ENCODE results near the gene IGFLR1. TPM values are rescaled to one million over a fixed set of nuclear protein-coding genes. Genes with fewer than 3 reads are reported as not detected.
A peak's percentile ranks its signal among the peaks of the same experiment; 100 is the strongest.
"Not testable (repeated sequence)": the region's sequence is repeated elsewhere in the genome, so short reads cannot be mapped to it uniquely, and the experiment has no call there.

IGFLR1 gene
- polyA plus RNA-seq, 4 donors = 2.6 to 4.3 (median 3.1) TPM

DNA sequence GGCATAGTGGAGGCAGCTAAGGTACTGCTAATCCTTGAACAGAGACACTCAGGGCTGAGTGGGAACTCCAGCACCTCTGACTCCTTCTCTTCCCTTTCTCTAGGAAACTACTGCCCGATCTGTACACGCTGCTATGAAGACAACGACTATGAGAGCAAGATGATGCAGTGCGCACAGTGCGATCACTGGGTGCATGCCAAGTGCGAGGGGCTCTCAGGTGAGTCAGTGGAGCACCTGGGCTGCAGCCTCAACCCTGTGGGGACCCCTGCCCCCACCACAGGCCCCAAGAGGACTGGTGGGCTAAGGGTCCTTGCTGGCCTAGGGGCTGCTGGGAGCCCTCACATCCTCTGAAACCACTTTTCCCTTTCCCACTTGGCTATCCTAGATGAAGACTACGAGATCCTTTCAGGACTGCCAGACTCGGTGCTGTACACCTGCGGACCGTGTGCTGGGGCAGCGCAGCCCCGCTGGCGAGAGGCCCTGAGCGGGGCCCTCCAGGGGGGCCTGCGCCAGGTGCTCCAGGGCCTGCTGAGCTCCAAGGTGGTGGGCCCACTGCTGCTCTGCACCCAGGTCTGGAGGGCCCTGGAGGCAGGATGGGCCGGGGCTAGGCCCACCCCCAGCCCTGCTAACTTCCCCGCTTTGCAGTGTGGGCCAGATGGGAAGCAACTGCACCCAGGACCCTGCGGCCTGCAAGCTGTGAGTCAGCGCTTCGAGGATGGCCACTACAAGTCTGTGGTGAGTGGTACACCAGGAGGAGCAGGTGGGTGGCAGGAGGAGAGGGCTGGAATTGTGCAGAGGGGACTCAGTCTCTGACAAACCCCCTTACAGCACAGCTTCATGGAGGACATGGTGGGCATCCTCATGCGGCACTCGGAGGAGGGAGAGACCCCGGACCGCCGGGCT lies 14.9 kb downstream of the IGFLR1 start:
- no peak for DNase-seq (ENCODE audit: low read depth in 4 of 4, low spot score in 3 of 4)

DNA sequence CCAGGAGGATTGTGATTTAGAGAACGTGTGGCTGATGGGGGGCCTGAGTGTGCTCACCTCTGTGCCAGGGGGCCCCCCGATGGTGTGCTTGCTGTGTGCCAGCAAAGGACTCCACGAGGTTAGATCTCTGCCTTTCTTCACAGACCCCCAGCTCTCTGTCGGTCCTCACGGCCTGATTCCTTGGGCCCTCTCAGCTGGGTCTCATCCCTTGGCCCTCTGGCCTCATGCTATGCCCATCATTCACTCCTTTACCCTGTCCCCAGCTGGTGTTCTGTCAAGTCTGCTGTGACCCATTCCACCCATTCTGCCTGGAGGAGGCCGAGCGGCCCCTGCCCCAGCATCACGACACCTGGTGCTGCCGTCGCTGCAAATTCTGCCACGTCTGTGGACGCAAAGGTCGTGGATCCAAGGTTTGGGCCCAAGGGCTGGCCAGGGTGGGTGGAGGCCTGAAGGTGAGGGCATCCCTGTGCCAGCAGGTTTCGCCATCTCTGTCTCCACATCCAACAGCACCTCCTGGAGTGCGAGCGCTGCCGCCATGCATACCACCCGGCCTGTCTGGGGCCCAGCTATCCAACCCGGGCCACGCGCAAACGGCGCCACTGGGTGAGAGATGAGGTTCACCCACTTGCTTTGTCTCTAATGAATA lies 16.9 kb downstream of the IGFLR1 start:
- DNase-seq (ENCODE audit: low read depth in 4 of 4, low spot score in 3 of 4) = no peak

DNA sequence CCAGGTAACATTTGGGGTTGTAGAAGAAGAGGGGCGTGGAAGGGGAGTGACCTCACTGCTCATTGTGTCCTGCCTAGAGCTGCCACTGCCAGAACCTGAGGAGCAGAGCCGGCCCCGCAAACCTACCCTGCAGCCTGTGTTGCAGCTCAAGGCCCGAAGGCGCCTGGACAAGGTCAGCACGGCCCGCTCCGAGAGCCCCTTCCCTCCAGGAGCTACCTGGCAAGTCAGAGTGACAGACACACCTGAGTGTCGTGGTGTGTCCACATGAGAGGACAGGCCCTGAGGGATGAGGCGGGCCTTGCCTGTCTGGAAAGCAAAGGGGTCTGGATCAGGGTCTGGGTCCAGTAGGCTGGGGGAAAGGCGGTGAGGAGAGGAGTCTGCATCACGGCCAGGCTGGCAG lies 17.7 kb downstream of the IGFLR1 start:
- no peak for DNase-seq (ENCODE audit: low read depth in 4 of 4, low spot score in 3 of 4)

DNA sequence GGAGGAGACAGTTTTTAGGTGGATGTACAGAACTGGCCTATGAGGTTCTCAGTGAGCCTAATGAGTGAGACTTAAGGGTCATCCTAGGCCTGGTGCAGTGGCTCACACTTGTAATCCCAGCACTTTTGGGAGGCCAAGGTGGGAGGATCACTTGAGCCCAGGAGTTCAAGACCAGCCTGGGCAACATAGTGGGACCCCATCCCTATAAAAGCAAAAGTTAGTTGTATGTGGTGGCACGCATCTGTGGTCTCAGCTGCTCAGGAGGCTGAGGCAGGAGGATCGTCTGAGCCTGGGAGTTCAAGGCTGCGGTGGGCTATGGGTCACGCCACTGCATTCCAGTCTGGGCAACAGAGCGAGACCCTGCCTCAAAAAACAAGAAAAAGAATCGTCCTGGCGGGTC lies 18.1 kb downstream of the IGFLR1 start:
- not testable (repeated sequence) for DNase-seq (ENCODE audit: low read depth in 4 of 4, low spot score in 3 of 4)

DNA sequence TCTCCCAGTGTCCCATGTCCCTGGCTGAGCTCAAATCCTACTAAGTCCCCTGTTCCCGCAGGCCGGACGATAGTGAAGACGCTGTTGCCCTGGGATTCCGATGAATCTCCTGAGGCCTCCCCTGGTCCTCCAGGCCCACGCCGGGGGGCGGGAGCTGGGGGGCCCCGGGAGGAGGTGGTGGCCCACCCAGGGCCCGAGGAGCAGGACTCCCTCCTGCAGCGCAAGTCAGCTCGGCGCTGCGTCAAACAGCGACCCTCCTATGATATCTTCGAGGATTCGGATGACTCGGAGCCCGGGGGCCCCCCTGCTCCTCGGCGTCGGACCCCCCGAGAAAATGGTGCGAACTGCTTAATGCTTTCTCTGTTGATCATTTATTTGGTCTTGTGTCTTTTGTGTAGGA lies 18.6 kb downstream of the IGFLR1 start:
- DNase-seq (ENCODE audit: low read depth in 4 of 4, low spot score in 3 of 4) = no peak

DNA sequence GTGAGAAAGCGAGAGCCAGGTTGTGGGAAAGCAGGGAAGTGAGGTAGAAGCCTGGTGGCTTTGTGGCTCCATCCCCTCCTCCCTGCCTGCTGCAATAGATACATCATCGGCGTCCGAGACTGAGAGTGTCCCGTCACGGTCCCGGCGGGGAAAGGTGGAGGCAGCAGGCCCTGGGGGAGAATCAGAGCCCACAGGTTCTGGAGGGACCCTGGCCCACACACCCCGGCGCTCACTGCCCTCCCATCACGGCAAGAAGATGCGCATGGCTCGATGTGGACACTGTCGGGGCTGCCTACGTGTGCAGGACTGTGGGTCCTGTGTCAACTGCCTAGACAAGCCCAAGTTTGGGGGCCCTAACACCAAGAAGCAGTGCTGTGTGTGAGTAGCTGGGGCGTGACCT lies 19.4 kb downstream of the IGFLR1 start:
- DNase-seq (ENCODE audit: low read depth in 4 of 4, low spot score in 3 of 4) = no peak

DNA sequence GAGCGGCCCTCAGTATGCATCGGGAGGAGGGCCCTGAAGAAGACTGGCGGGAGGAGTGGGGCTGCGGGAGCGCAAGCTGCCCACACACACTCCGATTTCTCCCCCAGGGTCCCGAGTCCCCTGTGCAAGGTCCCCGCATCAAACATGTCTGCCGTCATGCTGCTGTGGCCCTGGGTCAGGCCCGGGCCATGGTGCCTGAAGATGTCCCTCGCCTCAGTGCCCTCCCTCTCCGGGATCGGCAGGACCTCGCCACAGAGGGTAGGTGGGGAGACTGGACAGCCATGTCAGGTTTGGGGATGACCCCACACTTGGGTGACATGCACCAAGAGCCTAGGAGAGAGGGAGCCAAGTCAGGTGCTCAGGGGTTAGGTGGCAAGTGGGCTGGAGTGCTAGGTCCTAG lies 19.8 kb downstream of the IGFLR1 start:
- DNase-seq (ENCODE audit: low read depth in 4 of 4, low spot score in 3 of 4) = no peak

DNA sequence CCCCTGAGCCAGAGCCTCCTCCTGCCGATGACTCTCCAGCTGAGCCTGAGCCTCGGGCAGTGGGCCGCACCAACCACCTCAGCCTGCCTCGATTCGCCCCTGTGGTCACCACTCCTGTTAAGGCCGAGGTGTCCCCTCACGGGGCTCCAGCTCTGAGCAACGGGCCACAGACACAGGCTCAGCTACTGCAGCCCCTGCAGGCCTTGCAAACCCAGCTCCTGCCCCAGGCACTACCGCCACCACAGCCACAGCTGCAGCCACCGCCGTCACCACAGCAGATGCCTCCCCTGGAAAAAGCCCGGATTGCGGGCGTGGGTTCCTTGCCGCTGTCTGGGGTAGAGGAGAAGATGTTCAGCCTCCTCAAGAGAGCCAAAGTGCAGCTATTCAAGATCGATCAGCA lies 20.9 kb downstream of the IGFLR1 start:
- DNase-seq (ENCODE audit: low read depth in 4 of 4, low spot score in 3 of 4) = no peak

DNA sequence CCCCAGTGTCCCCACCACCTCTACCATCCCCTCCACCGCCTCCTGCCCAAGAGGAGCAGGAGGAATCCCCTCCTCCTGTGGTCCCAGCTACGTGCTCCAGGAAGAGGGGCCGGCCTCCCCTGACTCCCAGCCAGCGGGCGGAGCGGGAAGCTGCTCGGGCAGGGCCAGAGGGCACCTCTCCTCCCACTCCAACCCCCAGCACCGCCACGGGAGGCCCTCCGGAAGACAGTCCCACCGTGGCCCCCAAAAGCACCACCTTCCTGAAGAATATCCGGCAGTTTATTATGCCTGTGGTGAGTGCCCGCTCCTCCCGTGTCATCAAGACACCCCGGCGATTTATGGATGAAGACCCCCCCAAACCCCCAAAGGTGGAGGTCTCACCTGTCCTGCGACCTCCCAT lies 21.6 kb downstream of the IGFLR1 start:
- no peak for DNase-seq (ENCODE audit: low read depth in 4 of 4, low spot score in 3 of 4)

DNA sequence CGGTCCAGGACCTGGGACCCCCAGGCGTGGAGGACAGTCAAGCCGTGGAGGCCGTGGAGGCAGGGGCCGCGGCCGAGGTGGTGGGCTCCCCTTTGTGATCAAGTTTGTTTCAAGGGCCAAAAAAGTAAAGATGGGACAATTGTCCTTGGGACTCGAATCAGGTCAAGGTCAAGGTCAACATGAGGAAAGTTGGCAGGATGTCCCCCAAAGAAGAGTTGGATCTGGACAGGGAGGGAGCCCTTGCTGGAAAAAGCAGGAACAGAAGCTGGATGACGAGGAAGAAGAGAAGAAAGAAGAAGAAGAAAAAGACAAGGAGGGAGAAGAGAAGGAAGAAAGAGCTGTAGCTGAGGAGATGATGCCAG lies 22.1 kb downstream of the IGFLR1 start:
- no peak for DNase-seq (ENCODE audit: low read depth in 4 of 4, low spot score in 3 of 4)

DNA sequence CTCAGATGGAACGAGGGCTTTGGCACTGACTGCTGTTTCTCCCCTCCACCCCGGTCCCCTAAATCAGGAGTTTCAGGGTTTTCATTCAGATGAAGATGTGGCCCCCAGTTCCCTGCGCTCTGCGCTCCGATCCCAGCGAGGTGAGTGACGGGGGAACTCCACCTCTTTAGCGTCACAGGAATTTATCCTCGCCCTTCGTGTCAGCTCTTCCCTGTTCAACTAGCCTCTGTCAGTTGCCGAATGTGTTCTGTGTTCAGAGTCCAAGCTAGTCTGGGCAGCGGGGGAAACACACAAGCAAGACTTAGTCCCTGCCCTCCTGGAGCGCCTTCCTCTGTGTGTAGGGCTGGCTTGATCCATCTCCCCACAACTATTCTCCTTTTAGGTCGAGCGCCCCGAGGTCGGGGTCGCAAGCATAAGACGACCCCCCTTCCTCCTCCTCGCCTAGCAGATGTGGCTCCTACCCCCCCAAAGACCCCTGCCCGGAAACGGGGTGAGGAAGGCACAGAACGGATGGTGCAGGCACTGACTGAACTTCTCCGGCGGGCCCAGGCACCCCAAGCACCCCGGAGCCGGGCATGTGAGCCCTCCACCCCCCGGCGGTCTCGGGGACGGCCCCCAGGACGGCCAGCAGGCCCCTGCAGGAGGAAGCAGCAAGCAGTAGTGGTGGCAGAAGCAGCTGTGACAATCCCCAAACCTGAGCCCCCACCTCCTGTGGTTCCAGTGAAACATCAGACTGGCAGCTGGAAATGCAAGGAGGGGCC lies 22.7 kb downstream of the IGFLR1 start:
- no peak for DNase-seq (ENCODE audit: low read depth in 4 of 4, low spot score in 3 of 4)

DNA sequence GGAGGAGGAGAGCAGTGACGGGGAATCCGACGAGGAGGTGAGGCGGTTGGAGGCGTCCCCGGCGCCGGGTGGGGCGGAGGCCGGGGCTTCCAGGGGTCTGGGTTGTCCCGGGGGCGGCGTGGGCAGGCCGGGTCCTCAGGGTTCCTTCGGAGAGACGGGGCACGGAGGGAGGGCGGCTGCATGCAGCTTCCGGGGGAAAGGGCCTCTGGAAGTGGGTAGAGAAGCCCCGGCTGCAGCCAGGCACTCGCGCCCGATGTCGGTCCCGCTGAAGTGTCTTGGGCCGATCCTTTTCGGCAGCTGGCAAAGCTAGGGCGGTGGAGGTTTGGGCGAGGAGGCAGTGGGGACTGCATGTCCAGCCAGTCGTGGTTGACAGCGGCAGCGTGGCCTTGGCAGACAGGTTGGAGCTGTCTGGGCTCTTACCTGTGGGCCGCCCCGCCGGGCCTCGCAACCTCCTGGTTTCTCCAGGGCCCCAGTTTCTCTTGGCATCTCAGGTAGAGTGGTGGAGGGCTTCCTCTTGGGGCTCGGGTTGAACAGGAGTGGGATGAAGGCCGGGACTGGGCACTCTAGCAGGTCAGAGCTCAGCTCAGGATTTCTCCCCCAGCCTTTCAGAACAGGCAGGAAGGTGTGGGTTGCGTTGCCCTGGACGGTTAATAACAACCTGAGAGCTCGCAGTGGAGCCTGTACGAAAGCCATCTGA lies 23.8 kb downstream of the IGFLR1 start:
- DNase-seq (ENCODE audit: low read depth in 4 of 4, low spot score in 3 of 4) = no peak

DNA sequence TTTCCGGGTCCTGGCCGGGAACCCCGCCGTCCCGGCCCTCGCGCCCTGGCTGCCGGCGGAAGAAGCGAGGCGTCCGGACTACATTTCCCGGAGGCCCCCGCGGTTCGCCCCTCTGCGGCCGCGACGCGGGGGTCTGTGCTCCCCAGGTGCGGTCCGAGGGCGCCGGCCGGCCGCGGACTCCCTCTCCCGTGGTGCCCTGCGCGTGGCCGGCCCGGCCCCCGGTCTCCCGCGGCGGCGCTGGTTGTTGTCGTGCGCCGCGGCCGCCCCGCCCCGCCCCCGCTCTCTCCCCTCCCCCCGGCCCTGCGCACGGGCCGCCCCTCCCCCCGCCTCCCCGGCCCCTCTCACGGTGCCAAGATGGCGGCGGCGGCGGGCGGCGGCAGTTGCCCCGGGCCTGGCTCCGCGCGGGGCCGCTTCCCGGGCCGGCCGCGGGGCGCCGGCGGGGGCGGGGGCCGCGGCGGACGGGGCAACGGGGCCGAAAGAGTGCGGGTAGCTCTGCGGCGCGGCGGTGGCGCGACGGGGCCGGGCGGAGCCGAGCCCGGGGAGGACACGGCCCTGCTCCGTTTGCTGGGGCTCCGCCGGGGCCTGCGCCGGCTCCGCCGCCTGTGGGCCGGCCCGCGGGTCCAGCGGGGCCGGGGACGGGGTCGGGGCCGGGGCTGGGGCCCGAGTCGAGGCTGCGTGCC lies 24.4 kb downstream of the IGFLR1 start, which contains the start of gene KMT2B:
Gene KMT2B, plus strand, starts transcription at position 339 of the 680 bp plus-strand sequence. Its CDS starts 16 bp downstream, at position 355.
- DNase-seq (ENCODE audit: low read depth in 4 of 4, low spot score in 3 of 4) = peak in 2 of 4 donors; percentile 87 to 90

DNA sequence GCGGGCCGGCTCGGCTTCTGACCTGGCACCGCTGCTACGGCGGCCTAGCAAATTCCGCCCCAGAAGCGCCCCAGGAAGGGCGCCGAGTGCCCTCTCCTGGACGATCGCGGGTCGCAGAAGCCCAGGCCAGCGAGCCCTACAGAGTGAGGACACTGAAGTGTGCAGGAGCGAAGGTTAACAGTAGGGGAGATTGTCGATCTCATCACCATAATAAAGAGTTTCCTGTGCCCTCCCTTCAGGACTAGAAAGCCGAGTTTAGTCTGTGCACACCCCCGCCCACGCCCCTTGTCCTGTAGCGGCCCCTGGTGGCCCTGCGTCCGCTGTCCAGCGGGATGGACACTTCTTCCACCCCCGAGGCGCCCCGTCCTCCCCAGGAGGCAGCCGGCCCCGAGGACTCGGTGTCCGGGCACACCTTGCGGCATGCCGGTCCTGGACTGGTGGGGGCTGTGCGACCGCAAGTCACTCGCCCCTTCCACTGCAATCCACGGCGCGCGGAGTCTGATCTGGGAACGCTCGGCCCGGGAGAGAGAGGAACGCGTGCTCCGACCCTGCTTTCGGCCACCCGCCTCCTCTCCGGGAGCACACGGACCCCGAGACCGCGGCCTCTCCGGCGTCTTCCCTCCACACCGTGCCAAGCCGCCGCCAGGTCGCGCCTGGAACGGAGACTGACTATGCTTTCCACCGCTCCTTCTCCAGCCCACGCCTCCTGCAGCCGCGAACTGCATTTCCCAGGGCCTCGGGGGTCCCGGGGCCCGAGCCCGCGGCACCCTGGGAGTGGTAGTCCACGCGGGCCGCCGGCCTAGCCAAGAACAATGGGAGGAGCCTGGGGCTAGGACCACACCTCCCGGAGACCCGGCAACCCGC lies 25.2 kb downstream of the IGFLR1 start:
- peak; percentile 58 to 91 (median 76) for DNase-seq (ENCODE audit: low read depth in 4 of 4, low spot score in 3 of 4)

DNA sequence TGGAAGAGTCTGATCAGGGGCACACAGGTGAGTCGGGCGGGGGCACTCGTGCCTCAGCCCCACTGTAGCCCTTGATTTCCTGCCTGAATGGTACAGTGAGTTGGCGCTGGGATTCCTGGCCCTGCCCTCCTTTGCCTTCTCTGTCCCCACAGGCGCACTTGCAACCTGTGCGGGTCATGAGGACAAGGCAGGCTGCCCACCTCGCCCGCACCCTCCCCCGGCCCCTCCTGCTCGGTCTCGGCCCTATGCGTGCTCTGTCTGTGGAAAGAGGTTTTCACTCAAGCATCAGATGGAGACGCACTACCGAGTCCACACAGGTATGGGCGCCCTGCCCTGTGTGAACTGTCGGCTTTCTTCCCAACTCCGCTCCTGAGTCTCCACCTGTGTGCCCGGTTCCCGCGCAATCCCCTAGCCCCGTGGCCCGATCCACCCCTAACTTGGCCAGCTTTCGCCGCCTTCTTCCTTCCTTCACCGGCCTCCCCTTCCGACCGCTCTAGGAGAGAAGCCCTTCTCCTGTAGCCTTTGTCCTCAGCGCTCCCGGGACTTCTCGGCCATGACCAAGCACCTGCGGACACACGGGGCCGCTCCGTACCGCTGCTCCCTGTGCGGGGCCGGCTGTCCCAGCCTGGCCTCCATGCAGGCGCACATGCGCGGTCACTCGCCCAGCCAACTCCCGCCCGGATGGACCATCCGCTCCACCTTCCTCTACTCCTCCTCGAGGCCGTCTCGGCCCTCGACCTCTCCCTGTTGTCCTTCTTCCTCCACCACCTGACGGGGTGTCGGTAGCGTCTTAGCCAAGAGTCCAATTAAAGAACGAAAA lies 26.1 kb downstream of the IGFLR1 start:
- DNase-seq (ENCODE audit: low read depth in 4 of 4, low spot score in 3 of 4) = no peak

DNA sequence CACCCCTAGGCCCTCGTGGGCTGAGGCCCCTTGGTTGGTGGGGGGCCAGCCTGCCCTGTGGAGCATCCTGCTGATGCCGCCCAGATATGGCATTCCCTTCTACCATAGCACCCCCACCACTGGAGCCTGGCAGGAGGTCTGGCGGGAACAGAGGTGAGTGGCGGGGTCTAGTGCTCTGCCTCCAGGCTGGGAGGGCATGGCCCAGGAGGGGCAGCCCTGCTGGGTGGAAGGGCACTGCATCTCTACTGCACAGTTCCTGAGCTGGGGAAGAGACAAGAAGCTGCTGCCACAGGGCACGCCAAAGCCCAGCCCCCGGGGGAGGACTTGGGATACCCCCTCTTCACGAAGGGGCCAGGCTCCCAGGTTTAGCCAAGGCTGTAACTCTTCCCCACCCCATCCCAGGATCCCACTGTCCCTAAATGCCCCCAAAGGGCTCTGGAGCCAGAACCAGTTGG lies 26.9 kb downstream of the IGFLR1 start:
- no peak for DNase-seq (ENCODE audit: low read depth in 4 of 4, low spot score in 3 of 4)

DNA sequence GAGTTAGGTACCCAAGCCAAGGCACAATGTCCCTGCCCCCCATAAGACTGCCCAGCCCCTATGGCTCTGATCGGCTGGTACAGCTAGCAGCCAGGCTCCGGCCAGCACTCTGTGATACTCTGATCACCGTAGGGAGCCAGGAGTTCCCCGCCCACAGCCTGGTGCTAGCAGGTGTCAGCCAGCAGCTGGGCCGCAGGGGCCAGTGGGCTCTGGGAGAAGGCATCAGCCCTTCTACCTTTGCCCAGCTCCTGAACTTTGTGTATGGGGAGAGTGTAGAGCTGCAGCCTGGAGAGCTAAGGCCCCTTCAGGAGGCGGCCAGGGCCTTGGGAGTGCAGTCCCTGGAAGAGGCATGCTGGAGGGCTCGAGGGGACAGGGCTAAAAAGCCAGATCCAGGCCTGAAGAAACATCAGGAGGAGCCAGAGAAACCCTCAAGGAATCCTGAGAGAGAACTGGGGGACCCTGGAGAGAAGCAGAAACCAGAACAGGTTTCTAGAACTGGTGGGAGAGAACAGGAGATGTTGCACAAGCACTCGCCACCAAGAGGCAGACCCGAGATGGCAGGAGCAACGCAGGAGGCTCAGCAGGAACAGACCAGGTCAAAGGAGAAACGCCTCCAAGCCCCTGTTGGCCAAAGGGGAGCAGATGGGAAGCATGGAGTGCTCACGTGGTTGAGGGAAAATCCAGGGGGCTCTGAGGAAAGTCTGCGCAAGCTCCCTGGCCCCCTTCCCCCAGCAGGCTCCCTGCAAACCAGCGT lies 27.5 kb downstream of the IGFLR1 start:
- no peak for DNase-seq (ENCODE audit: low read depth in 4 of 4, low spot score in 3 of 4)
